GM19351 (cell line): ENCODE measurements around the gene SP2.

Experiments used
- ATAC-seq: cut with Tn5 transposase; IDR thresholded peaks from one replicate; pipeline ENCODE4 v1.9.1; 2021; ENCODE audit warnings: mild to moderate bottlenecking, moderate library complexity; ENCODE audit not compliant: unreplicated experiment

SP2 gene

DNA sequence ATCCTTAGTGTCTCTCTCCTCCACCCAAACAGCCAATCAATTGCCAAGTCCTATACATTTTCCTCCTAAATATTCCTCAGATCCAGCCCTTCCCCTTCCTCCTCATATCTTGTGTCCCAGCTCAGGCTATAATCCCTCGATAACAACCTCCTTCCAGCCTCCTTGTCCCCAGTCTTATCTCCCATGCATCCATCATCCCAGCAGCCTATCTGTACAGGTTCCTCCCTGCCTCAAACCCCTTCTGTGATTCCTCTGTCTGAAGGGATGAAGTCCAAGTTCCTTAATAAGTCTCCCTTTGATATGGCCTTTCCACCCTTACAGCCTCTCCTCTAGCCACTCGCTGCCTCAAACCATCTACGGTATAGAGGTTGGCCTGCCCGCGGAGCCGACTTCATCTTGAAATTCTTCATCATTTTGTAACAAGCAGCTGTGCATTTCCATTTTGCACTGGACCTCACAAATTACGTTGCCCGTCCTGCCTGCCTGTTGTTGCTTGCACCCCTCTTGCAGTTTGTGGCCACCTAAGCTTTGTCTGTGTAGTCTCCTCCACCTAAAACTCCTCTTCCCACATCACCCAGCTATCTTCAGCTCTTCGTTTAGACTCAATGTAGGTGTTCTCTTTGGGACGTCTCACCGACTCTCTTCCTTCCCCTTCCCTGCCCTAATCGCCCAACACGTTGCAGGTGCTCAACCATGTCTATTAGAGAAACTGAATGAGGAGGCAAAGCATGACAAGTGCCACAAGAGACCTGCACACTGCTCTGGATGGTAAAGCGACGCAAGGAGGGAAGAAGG lies 74.1 kb downstream of the SP2 start:
- no peak for ATAC-seq

DNA sequence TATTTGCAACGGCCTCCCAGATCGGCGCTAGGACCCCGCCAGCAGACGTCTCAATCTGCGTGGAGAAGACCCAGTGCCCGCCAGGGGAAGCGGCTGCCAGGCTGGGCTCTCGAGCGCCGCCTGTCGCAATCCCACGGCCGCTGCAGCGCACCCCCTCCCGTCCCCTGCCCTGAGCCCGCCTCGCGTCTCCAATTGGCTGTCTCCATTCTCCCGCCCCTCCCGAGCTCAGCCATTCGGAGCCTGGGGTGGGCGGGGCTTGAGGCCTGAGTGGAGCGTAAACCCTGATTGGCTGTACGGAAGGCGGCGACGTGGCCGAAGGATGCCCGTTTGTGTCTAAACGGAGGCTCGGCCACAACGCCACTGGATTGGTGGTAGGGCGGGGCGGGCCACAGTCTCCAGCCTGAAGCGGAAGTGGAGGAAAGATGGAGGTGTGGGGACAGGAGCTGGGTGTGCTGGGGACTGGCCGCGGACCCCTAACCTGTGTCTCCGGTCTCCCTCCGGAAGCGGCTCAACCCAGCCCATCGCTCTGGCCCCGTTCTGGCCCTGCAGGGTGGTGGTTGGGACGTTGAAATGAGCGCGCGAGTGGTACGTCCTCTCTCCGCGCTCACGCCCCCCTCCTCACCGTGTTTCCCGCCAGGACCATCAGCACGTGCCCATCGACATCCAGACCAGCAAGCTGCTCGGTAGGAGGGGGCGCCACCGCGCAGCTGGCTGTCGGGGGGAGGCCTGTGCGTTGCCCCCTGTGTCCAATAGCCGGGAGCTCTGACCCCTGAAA lies 74.9 kb downstream of the SP2 start, which contains the start of gene CDK5RAP3:
CDK5RAP3 (plus strand) TSS at position 389 of the 775 bp plus-strand sequence; CDS start at position 423, 34 bp downstream.
- peak; percentile 95 for ATAC-seq

DNA sequence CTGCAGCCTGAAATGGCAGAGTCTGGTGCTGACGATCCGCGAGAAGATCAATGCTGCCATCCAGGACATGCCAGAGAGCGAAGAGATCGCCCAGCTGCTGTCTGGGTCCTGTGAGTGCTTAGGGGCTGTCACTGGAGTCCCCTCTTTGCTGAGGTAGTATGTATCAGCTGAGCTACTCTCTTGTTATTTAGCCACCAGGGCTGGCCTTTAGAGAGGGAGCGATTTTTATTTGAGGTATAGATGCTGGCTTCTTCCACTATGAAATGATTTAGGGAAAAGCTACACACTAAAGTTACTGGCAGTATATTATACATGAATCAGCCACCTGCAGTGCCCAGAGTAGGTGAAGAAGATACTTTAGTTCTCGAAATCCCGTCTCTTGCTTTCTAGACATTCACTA lies 77.5 kb downstream of the SP2 start:
- no peak for ATAC-seq

DNA sequence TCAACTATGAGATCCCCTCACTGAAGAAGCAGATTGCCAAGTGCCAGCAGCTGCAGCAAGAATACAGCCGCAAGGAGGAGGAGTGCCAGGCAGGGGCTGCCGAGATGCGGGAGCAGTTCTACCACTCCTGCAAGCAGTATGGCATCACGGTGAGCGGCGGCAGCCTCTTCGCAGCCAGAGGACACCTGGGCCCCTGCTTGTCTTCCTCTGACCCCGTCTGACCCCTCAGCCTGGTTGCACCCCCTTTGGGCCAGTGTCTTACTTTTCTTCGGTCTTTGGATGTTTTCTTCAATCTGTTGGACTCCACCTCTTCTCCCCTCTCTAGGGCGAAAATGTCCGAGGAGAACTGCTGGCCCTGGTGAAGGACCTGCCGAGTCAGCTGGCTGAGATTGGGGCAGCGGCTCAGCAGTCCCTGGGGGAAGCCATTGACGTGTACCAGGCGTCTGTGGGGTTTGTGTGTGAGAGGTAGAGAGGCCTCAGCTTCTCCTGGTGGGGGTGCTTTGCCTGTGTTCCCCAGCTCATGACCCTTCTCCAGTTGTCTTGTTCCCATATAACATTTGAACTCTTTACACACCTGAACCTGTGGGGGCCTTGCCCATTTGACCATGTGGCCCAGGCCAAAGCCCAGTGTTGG lies 79.3 kb downstream of the SP2 start:
- no peak for ATAC-seq

DNA sequence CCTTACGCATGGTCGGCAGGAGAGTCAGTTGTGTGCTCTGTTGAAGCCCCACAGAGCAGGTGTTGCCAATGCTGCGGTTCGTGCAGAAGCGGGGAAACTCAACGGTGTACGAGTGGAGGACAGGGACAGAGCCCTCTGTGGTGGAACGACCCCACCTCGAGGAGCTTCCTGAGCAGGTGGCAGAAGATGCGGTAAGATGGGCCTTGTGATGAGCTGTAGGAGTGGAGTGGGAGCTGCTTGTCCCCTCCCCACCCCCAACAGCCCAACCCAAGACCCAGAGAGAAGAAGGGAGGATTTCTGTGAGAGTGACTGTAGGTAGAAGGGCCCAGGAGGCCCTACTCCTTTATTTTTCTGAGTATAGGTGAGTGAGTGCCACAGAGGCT lies 79.8 kb downstream of the SP2 start:
- no peak for ATAC-seq

DNA sequence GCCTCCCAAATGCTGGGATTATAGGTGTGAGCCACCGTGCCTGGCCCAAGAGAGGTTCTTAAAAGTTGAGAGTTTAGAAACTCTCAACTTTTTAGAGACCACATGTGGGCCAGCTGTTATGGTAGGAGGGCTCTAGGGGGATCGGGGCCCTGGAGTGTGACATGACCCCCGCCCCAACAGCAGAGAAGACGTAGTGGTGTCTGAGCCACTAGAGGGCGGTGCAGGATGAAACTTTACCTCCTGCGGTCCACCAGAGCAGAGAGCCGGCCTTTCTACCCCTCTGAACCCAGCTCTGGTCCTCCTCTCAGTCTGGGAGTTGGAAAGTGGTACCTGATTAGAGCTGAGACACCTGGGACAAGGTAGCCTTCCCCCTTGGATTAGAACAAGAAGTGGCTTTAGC lies 82.3 kb downstream of the SP2 start:
- ATAC-seq, result no peak
